HG03175 (cell line): ENCODE measurements around the gene GABRG3.

Source experiments
- ATAC-seq: cut with Tn5 transposase; IDR thresholded peaks from one replicate; pipeline ENCODE4 v1.9.1; 2021; ENCODE audit warnings: mild to moderate bottlenecking, moderate library complexity; ENCODE audit not compliant: unreplicated experiment

GABRG3 gene

GRCh38 chr15:27396521-27396920 is 425.5 kb downstream of the GABRG3 start:
- ATAC-seq: no peak

GRCh38 chr15:27396996-27397395 is 426.0 kb downstream of the GABRG3 start:
- ATAC-seq: no peak

- ATAC-seq: no peak
Measured at GRCh38 chr15:27398631-27399161, 427.7 kb downstream of the GABRG3 start.

GRCh38 chr15:27399241-27399640 is 428.3 kb downstream of the GABRG3 start:
- no peak for ATAC-seq

- ATAC-seq: no peak
Measured at GRCh38 chr15:27401471-27401870, 430.5 kb downstream of the GABRG3 start.

GRCh38 chr15:27408428-27408827 is 437.4 kb downstream of the GABRG3 start:
- ATAC-seq: no peak

- ATAC-seq: no peak
Measured at GRCh38 chr15:27410996-27411605, 440.1 kb downstream of the GABRG3 start.

- no peak for ATAC-seq
Measured at GRCh38 chr15:27412415-27412814, 441.4 kb downstream of the GABRG3 start.

- no peak for ATAC-seq
Measured at GRCh38 chr15:27414168-27414870, 443.3 kb downstream of the GABRG3 start.

- ATAC-seq: no peak
Measured at GRCh38 chr15:27418726-27419125, 447.7 kb downstream of the GABRG3 start.

- no peak for ATAC-seq
Measured at GRCh38 chr15:27422997-27423396, 452.0 kb downstream of the GABRG3 start.

- no peak for ATAC-seq
Measured at GRCh38 chr15:27426805-27427204, 455.8 kb downstream of the GABRG3 start.

GRCh38 chr15:27427276-27427675 is 456.3 kb downstream of the GABRG3 start:
- ATAC-seq: no peak

GRCh38 chr15:27428151-27428550 is 457.2 kb downstream of the GABRG3 start:
- ATAC-seq: no peak

- ATAC-seq: no peak
Measured at GRCh38 chr15:27429577-27429976, 458.6 kb downstream of the GABRG3 start.

- no peak for ATAC-seq
Measured at GRCh38 chr15:27433604-27434003, 462.6 kb downstream of the GABRG3 start.

GRCh38 chr15:27438403-27439375 is 467.7 kb downstream of the GABRG3 start:
- ATAC-seq: no peak

- no peak for ATAC-seq
Measured at GRCh38 chr15:27441120-27441519, 470.1 kb downstream of the GABRG3 start.

GRCh38 chr15:27448234-27448633 is 477.3 kb downstream of the GABRG3 start:
- no peak for ATAC-seq

GRCh38 chr15:27448986-27449385 is 478.0 kb downstream of the GABRG3 start:
- no peak for ATAC-seq

- ATAC-seq: no peak
Measured at GRCh38 chr15:27449941-27450340, 479.0 kb downstream of the GABRG3 start.
